Esophagus squamous epithelium (tissue), 5 donors: ENCODE measurements around the gene PPP2R5C. TPM values are rescaled to one million over a fixed set of nuclear protein-coding genes. Genes with fewer than 3 reads are reported as not detected.
A peak's percentile ranks its signal among the peaks of the same experiment; 100 is the strongest.
"Not testable (repeated sequence)": the region's sequence is repeated elsewhere in the genome, so short reads cannot be mapped to it uniquely, and the experiment has no call there.

Experiments used
- DNase-seq: peaks from one replicate; lab custom pipeline; 2025; lab: John Stamatoyannopoulos, UW
- H3K27ac ChIP-seq, 4 donors: fragments of 200-600 bp; sonication (generic); one replicate each; pipeline ENCODE4 v1.5.1; 2016 to 2019; ENCODE audit warnings: mild to moderate bottlenecking in 1 of 4
- H3K27me3 ChIP-seq, 4 donors: fragments of 200-600 bp; sonication (generic); 1 replicate in 3 of 4; 2 replicates in 1 of 4; pipeline versions ENCODE4 v1.5.1 to v1.6.0; 2017 to 2021; ENCODE audit warnings: antibody characterized with exemption in 1 of 4
- H3K36me3 ChIP-seq, 3 donors: fragments of 200-600 bp; sonication (generic); one replicate each; pipeline ENCODE4 v1.5.1; 2016 to 2019
- H3K4me1 ChIP-seq, 3 donors: fragments of 200-600 bp; sonication (generic); one replicate each; pipeline ENCODE4 v1.5.1; 2017 to 2019
- H3K4me3 ChIP-seq, 4 donors: fragments of 200-600 bp; sonication (generic); 1 replicate in 3 of 4; 2 replicates in 1 of 4; pipeline ENCODE4 v1.5.1; 2016 to 2019; ENCODE audit warnings: mild to moderate bottlenecking in 2 of 4, moderate library complexity in 1 of 4
- H3K9me3 ChIP-seq, 3 donors: fragments of 200-600 bp; sonication (generic); one replicate each; pipeline ENCODE4 v1.5.1; 2016 to 2019
- CTCF ChIP-seq, 6 experiments: fragments of 450-650 bp in 4 of 6; fragments of 200-600 bp in 2 of 6; sonication (generic) in 2 of 6; IDR thresholded peaks; one replicate each; pipeline ENCODE4 v1.5.1; 2016 to 2019; ENCODE audit warnings: antibody characterized with exemption in 6 of 6, mild to moderate bottlenecking in 4 of 6, moderate library complexity in 4 of 6
- POLR2A ChIP-seq, 4 donors: fragments of 450-650 bp; IDR thresholded peaks; one replicate each; pipeline ENCODE4 v1.6.1; 2017; ENCODE audit warnings: antibody characterized with exemption in 4 of 4, mild to moderate bottlenecking in 4 of 4, moderate library complexity in 3 of 4
- WGBS, 2 donors: methylation state at CpG; one replicate each; pipeline ENCODE4 v1.1.5; 2018; 5-methylcytosine and 5-hydroxymethylcytosine counted together
- intact Hi-C: fragments of 100-400 bp; cut with DNase I; formaldehyde crosslinking; loops from one replicate; pipeline ENCODE4 v1.15.0; 2022
- total RNA-seq, 4 donors: library from RNA; depleted of rRNA; stranded (reverse); fragments of >200 nt; gene quantifications; one replicate each; pipeline ENCODE4 v1.1.0, GENCODE V29; 2016
- donor health status: DM: yes; HTN: yes; CAD: no.

PPP2R5C gene
- total RNA-seq, 4 donors from 2014 or later = 66.3 to 92.3 (median 83.4) TPM

DNA sequence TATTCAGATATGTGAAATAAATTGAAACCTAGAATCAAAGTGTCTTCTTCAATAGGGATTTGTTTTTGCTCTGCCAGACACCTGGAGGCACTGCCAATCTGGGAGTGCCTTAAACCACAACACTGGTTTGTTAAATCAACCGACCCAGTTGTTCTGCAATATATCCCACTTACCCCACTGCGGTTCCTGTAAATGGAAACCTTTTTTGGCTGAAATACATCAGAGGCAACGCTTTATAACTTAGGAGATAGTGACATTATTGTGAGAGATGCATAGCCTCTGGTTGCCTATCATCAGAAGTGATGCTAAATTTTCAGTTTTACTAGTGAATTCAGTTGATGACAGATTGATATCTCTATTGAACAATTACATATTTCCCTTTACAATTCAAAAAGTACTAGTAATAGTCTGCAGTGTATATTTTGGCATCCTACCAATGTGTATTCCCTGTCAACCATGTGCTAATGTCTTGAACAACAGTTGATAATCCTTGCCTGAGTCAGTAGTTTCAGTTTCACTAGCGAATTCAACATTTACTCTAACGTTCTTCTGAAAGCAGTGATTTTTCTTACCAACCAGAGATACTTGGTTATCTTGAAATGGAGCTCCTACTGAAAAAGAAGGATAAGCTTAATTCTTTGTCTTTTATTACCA lies 30.5 kb downstream of the PPP2R5C start:
- peak overlapping the region in 3 of 4 donors; percentile 32 to 49 (median 35) for H3K4me3 ChIP-seq
- TF ChIP-seq POLR2A (IDR thresholded peaks at IDR 0.05) (no peak), CTCF (IDR thresholded peaks at IDR 0.05) (no peak)
- no peak for DNase-seq
- peaks cover 0 to 18% (median 0%) of the 10 kb centered on the region in 3 donors for H3K36me3 ChIP-seq
- H3K27me3 ChIP-seq = no peaks in the 10 kb centered on the region
- intact Hi-C loops = no loop called here
- no peaks in the 10 kb centered on the region for H3K9me3 ChIP-seq
- 13 to 17% methylated on average over 5 of the region's 5 CpGs for WGBS, 2 donors
- peak overlapping the region in 3 of 4 donors; percentile 71 to 82 (median 76) for H3K27ac ChIP-seq
- peaks cover 0 to 20% (median 0%) of the 10 kb centered on the region in 3 donors for H3K4me1 ChIP-seq

DNA sequence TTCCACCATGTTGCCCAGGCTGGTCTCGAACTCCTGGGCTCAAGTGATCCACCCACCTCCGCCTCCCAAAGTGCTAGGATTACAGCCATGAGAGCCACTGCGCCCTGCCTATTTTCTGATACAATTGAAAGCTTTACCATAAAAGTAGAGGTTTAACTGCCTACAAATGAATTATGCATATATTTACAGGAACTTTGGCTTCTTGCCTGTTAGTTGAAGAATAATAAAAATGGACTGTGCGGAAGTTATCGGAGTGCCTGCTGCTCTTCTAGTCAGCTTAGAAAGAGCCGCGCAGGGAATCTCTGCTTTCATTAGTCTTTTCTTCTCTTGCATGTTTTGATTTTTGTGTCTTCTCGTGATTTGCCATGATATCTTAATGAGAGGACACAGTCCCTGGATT lies 34.5 kb downstream of the PPP2R5C start:
- intact Hi-C loops = no loop called here
- H3K9me3 ChIP-seq = no peaks in the 10 kb centered on the region
- no peak overlapping the region for H3K27ac ChIP-seq
- no peak overlapping the region for H3K4me3 ChIP-seq
- no peak for TF ChIP-seq POLR2A (IDR thresholded peaks at IDR 0.05)
- no peak for TF ChIP-seq CTCF (IDR thresholded peaks at IDR 0.05)
- peaks cover 0 to 16% (median 0%) of the 10 kb centered on the region in 3 donors for H3K4me1 ChIP-seq
- no peaks in the 10 kb centered on the region for H3K27me3 ChIP-seq
- H3K36me3 ChIP-seq = peaks cover 0 to 19% (median 0%) of the 10 kb centered on the region in 3 donors
- DNase-seq = no peak
- 86 to 91% methylated on average over 8 of the region's 8 CpGs for whole genome bisulfite sequencing, 2 donors

DNA sequence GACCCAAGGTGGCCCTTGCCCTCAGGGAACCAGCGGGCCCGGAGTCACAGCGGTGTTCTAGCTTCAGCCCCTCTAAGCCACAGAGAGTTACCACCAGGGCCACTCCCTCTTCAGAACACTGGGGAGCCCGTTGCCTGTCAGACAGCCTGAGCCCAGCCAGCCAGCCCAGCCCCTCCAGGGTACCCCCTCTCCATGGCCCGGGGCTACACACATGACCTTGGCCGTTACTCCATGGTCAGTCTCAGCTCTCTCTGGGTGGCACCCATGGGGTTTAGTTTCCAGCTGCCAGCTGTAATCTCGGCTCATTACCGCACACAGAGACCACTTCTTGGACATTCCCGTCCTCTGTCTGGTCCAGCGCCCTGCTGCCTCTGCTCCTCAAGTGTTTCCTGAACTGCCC lies 35.0 kb downstream of the PPP2R5C start:
- H3K4me1 ChIP-seq = peaks cover 0 to 16% (median 0%) of the 10 kb centered on the region in 3 donors
- intact Hi-C loops = no loop called here
- DNase-seq = no peak
- TF ChIP-seq CTCF (IDR thresholded peaks at IDR 0.05) (no peak), POLR2A (IDR thresholded peaks at IDR 0.05) (no peak)
- no peaks in the 10 kb centered on the region for H3K9me3 ChIP-seq
- H3K27me3 ChIP-seq = no peaks in the 10 kb centered on the region
- H3K36me3 ChIP-seq = peaks cover 0 to 19% (median 0%) of the 10 kb centered on the region in 3 donors
- H3K27ac ChIP-seq = no peak overlapping the region
- 94 to 96% methylated on average over 4 to 6 of the region's 10 CpGs for WGBS, 2 donors
- H3K4me3 ChIP-seq = no peak overlapping the region

DNA sequence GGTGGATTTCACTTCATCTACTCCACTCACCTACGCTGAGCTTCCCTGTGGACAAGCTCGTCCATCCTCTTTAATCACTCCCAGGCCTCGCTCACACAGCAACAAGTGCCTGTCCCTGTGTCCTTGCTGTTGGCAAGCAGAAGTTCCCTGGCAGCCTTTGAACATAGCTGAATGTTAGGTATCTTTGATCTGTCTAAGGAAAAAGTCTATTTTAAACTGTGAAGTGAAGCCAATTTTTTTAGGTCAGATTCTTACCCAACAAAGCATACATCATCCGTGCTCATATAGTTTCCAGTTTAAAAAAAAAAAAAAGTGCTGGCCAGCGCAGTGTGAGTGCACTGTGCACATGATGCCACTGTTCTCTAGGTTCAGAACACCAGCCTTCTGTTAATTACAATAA lies 36.3 kb downstream of the PPP2R5C start:
- H3K4me3 ChIP-seq = no peak overlapping the region
- peaks cover 0 to 2% (median 0%) of the 10 kb centered on the region in 3 donors for H3K4me1 ChIP-seq
- H3K36me3 ChIP-seq = peaks cover 0 to 19% (median 0%) of the 10 kb centered on the region in 3 donors
- no peak for DNase-seq
- H3K27me3 ChIP-seq = no peaks in the 10 kb centered on the region
- WGBS, 2 donors = 78 to 87% methylated on average over 5 of the region's 5 CpGs
- no peaks in the 10 kb centered on the region for H3K9me3 ChIP-seq
- intact Hi-C loops = no loop called here
- TF ChIP-seq CTCF (IDR thresholded peaks at IDR 0.05) (no peak), POLR2A (IDR thresholded peaks at IDR 0.05) (no peak)
- H3K27ac ChIP-seq = no peak overlapping the region

DNA sequence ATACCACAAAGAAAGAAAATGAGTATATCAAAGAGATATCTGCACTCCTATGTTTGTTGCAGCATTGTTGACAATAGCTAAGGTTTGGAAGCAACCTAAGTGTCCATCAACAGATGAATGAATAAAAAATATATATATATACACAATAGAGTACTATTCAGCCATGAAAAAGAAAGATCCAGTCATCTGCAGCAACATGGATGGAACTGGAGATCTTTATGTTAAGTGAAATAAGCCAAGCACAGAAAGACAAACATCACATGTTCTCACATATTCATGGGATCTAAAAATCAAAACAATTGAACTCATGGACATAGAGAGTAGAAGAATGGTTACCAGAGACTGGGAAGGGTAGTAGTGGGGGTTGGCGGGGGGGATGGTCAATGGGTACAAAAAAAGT lies 42.9 kb downstream of the PPP2R5C start:
- DNase-seq, H3K9me3 ChIP-seq, H3K27ac ChIP-seq, H3K4me3 ChIP-seq, H3K36me3 ChIP-seq, intact Hi-C loops, H3K27me3 ChIP-seq: not testable (repeated sequence)
- 100% methylated on average over 1 of the region's 1 CpG for WGBS, 2 donors
- peaks cover 0 to 17% (median 5%) of the 10 kb centered on the region in 3 donors for H3K4me1 ChIP-seq

DNA sequence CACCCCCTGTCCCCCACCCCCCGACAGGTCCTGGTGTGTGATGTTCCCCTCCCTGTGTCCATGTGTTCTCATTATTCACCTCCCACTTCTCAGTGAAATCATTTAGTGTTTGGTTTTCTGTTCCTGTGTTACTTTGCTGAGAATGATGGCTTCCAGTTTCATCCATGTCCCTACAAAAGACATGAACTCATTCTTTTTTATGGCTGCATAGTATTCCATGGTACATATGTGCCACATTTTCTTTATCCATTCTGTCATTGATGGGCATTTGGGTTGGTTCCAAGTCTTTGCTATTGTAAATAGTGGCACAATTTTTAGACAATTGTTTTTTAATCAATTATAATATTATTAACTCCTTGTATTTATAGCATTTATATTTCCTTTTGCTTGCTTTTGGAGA lies 44.7 kb downstream of the PPP2R5C start:
- intact Hi-C loops, H3K27me3 ChIP-seq, H3K9me3 ChIP-seq, H3K36me3 ChIP-seq, H3K27ac ChIP-seq, H3K4me3 ChIP-seq, DNase-seq: not testable (repeated sequence)
- peaks cover 5 to 24% (median 5%) of the 10 kb centered on the region in 3 donors for H3K4me1 ChIP-seq
- no CpG with 5 or more reads among the region's 1 CpG for WGBS, 2 donors
